IPS DF 4.7 (cell line): ENCODE results near the gene FTSJ3.
"Not testable (repeated sequence)": the region's sequence is repeated elsewhere in the genome, so short reads cannot be mapped to it uniquely, and the experiment has no call there.

Source experiments
- DNase-seq: peaks from one replicate; pipeline ENCODE4 v3.0.0-alpha.2; 2013; ENCODE audit warnings: low spot score; ENCODE audit errors: extremely low read depth

Gene FTSJ3

GRCh38 chr17:63843387-63843888 is 16.0 kb upstream of the FTSJ3 start:
- DNase-seq, result not testable (repeated sequence)

GRCh38 chr17:63842540-63843386 is 15.3 kb upstream of the FTSJ3 start, which contains the start of gene SMARCD2:
SMARCD2 (minus strand) TSS chr17:63842685; CDS start chr17:63842674, 11 bp downstream.
- peak; percentile 82 for DNase-seq

GRCh38 chr17:63842173-63842539 is 14.7 kb upstream of the FTSJ3 start:
- no peak for DNase-seq

- no peak for DNase-seq
Observed at GRCh38 chr17:63841350-63842172, 14.1 kb upstream of the FTSJ3 start.

GRCh38 chr17:63840591-63841349 is 13.3 kb upstream of the FTSJ3 start:
- DNase-seq, result no peak

- DNase-seq, result no peak
Observed at GRCh38 chr17:63838631-63839171, 11.2 kb upstream of the FTSJ3 start.

- no peak for DNase-seq
Observed at GRCh38 chr17:63837962-63838600, 10.6 kb upstream of the FTSJ3 start.

- DNase-seq, result no peak
Observed at GRCh38 chr17:63837480-63837879, 10.0 kb upstream of the FTSJ3 start.

GRCh38 chr17:63836811-63837210 is 9.3 kb upstream of the FTSJ3 start:
- DNase-seq, result no peak

- DNase-seq, result no peak
Observed at GRCh38 chr17:63835167-63835720, 7.8 kb upstream of the FTSJ3 start.

- peak; percentile 71 for DNase-seq
Observed at GRCh38 chr17:63834431-63835166, 7.1 kb upstream of the FTSJ3 start.

GRCh38 chr17:63833741-63834373 is 6.4 kb upstream of the FTSJ3 start:
- DNase-seq, result no peak

GRCh38 chr17:63833026-63833740 is 5.7 kb upstream of the FTSJ3 start:
- DNase-seq, result no peak

- DNase-seq, result no peak
Observed at GRCh38 chr17:63832455-63832854, 5.0 kb upstream of the FTSJ3 start.

GRCh38 chr17:63832014-63832413 is 4.6 kb upstream of the FTSJ3 start:
- DNase-seq, result no peak

- no peak for DNase-seq
Observed at GRCh38 chr17:63831505-63831904, 4.0 kb upstream of the FTSJ3 start.

- no peak for DNase-seq
Observed at GRCh38 chr17:63830904-63831491, 3.5 kb upstream of the FTSJ3 start.

GRCh38 chr17:63830278-63830677 is 2.8 kb upstream of the FTSJ3 start:
- no peak for DNase-seq
